MCF 10A (cell line): ENCODE results near the gene ABLIM2. TPM values are rescaled to one million over a fixed set of nuclear protein-coding genes. Genes with fewer than 3 reads are reported as not detected.

Source experiments
- BruUV-seq: library from RNA; stranded (reverse); fragments of 400-500 nt; replicated peaks from 2 replicates; lab custom pipeline; 2021; lab: Mats Ljungman, UMichigan
- CTCF ChIA-PET: fragments of 300-600 bp; sonication (Branson Sonifier 250); formaldehyde crosslinking; extraction: SDS; loops from one replicate; lab custom pipeline; 2021; ENCODE audit warnings: antibody characterized with exemption, inconsistent platforms; lab: Yijun Ruan, JAX
- POLR2A ChIA-PET: fragments of 300-600, 350-650 bp; sonication (Branson Sonifier 250); formaldehyde crosslinking; extraction: SDS; loops from one replicate; lab custom pipeline; 2020; ENCODE audit warnings: antibody characterized with exemption, inconsistent platforms; lab: Yijun Ruan, JAX
- DNase-seq: peaks from one replicate; pipeline ENCODE4 v3.0.0-alpha.2; 2018; ENCODE audit not compliant: unreplicated experiment
- H3K27ac Mint-ChIP-seq: one replicate; pipeline ENCODE4 v1.8.0; 2022; ENCODE audit warnings: mild to moderate bottlenecking, low read depth, mixed read lengths; ENCODE audit not compliant: unreplicated experiment
- H3K27me3 Mint-ChIP-seq: one replicate; pipeline ENCODE4 v1.8.0; 2022; ENCODE audit warnings: mixed read lengths; ENCODE audit not compliant: insufficient read depth, unreplicated experiment
- H3K36me3 Mint-ChIP-seq: one replicate; pipeline ENCODE4 v1.8.0; 2022; ENCODE audit warnings: mild to moderate bottlenecking, moderate library complexity, mixed read lengths; ENCODE audit not compliant: insufficient read depth, unreplicated experiment
- H3K4me1 Mint-ChIP-seq: one replicate; pipeline ENCODE4 v1.8.0; 2022; ENCODE audit warnings: mixed read lengths; ENCODE audit not compliant: insufficient read depth, unreplicated experiment
- H3K4me3 Mint-ChIP-seq: one replicate; pipeline ENCODE4 v1.8.0; 2022; ENCODE audit warnings: mild to moderate bottlenecking, moderate library complexity, mixed read lengths; ENCODE audit not compliant: unreplicated experiment
- H3K9me3 Mint-ChIP-seq: one replicate; pipeline ENCODE4 v1.8.0; 2022; ENCODE audit warnings: mixed read lengths; ENCODE audit not compliant: unreplicated experiment
- intact Hi-C: fragments of 100-400 bp; cut with micrococcal nuclease; formaldehyde crosslinking; loops from 2 replicates; pipeline ENCODE4 v1.14.1; 2022
- total RNA-seq: library from RNA; stranded (reverse); gene quantifications from 2 replicates; pipeline ENCODE4 v1.2.3, GENCODE V29; 2022
- TF ChIP-seq, protein P1 (sequence below): fragments of 200-600 bp; IDR thresholded peaks from one replicate; pipeline ENCODE4 v1.8.0; 2022; ENCODE audit warnings: antibody characterized with exemption, mild to moderate bottlenecking; ENCODE audit not compliant: unreplicated experiment

ABLIM2 gene
- total RNA-seq, 1 experiment from 2014 or later = 5.3 TPM

DNA sequence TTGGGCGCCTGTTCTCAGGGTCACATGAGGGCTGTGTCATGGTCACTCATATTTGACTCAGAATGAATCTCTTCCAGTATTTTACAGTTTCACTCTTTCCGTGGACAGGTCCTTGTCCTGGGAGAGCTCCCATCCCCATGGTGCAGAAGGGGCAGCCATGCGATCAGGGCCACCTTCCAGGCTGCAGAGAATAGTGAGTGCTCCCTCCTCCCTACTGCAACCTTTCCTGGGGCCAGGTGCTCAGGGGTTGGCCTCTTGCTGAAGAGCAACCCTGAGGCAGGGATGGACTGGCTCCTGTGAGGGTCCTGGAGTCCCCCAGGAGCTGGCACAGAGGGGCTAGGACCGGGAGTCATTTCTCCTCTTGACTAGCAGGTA is 108.4 kb downstream of the ABLIM2 start:
- Mint-ChIP-seq H3K9me3 (no peaks in the 10 kb centered on the region), H3K27ac (no peak overlapping the region), H3K27me3 (peaks cover 13% of the 10 kb centered on the region), H3K4me1 (no peaks in the 10 kb centered on the region), H3K4me3 (no peak overlapping the region), H3K36me3 (peaks cover 10% of the 10 kb centered on the region)
- intact Hi-C loops = no loop called here
- BruUV-seq = no TSS peak
- TF ChIP-seq, protein P1, sequence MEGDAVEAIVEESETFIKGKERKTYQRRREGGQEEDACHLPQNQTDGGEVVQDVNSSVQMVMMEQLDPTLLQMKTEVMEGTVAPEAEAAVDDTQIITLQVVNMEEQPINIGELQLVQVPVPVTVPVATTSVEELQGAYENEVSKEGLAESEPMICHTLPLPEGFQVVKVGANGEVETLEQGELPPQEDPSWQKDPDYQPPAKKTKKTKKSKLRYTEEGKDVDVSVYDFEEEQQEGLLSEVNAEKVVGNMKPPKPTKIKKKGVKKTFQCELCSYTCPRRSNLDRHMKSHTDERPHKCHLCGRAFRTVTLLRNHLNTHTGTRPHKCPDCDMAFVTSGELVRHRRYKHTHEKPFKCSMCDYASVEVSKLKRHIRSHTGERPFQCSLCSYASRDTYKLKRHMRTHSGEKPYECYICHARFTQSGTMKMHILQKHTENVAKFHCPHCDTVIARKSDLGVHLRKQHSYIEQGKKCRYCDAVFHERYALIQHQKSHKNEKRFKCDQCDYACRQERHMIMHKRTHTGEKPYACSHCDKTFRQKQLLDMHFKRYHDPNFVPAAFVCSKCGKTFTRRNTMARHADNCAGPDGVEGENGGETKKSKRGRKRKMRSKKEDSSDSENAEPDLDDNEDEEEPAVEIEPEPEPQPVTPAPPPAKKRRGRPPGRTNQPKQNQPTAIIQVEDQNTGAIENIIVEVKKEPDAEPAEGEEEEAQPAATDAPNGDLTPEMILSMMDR = no peak
- no peak for DNase-seq
- POLR2A ChIA-PET = no interaction called here
- CTCF ChIA-PET = no interaction called here

DNA sequence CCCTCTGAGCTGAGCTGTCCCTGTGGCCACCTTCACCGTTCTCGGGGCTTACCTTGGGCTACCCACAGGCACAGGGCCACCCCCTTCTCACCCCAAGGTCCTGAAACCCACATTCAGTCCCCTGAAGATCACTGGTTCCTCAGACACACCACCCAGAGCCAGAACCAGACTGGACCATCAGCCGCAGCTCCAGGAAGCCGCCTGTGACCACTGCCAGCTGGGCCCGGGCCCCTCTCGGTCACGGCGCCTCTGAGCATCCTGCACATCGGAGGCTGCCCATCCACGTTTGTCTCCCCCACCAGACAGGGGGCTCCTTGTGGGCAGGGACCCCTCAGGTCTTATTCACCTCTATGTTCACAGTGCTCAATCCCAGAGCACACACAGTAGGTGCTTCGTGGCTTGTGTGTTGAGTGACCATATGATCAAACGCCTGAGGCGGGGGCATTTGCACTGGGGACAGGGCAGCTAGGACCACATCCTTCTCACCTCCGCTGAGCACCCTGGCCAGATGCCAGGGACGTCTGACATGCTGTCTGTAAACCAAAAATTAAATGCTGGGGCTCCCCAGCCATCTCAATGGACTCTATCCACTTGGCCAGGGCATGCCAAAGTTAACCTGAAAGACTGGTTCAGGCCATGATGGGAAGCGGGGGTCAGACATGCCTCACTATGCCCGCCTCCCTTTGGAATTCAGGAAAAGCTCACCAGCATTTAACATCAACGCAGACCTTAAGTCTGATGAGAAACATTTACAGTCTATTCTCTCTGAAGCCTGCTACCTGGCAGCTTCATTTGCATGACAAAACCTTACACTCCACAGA is 109.5 kb downstream of the ABLIM2 start:
- intact Hi-C loops = no loop called here
- H3K27ac Mint-ChIP-seq = no peak overlapping the region
- ChIA-PET POLR2A (interaction anchor here (0.6 kb wide), 2 partner anchors 27 to 51 kb away, joined by 3 to 5 read pairs; no protein-coding TSS in a partner anchor), CTCF (interaction anchor here (1.6 kb wide), 1 partner anchor 127 kb away, joined by 3 read pairs; no protein-coding TSS in a partner anchor)
- no peak overlapping the region for H3K4me3 Mint-ChIP-seq
- no peaks in the 10 kb centered on the region for H3K4me1 Mint-ChIP-seq
- no TSS peak for BruUV-seq
- H3K9me3 Mint-ChIP-seq = no peaks in the 10 kb centered on the region
- peaks cover 23% of the 10 kb centered on the region for H3K27me3 Mint-ChIP-seq
- no peak for DNase-seq
- peaks cover 10% of the 10 kb centered on the region for H3K36me3 Mint-ChIP-seq
- TF ChIP-seq, protein P1 = no peak

DNA sequence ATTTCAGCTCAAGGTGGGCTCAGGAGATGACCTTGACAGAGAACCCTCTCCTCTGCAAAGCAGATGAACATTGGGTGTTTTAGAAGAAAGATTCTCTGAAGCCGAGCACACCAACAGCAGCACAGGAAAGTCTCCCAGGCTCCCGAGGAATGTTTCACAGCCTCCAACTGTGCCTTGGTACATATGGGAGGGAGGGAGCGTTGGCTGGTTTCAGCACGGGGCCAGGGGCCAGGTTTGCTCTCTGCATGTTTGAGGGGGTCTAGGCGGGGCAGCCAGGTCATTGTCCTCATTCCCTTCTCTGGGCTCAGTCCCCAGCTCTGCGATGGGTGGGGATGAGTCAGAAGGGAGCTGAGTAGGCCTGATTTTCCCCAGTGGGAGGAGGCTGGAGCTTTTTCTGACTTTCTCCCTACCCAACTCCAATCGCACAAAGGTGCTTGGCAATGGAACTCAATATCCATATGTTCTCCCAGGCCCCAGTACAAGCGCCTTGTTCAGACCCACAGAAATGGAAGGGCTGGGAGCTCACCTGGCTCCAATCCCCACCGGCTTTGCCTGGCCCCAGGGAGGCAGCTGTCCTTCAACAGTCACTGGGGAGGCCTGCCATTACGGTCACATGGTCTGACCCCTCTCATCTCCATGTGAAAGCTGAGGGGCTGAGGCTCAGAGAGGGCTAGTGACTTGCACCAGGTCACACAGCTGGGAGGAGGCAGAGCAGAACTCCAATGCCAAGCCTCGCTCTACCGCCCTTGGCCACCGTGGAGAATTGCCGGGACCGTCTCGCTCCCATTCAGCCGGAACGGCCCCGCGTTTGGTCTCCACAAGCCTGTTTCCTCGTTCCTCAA is 110.6 kb downstream of the ABLIM2 start:
- BruUV-seq = no TSS peak
- Mint-ChIP-seq H3K27me3 (peaks cover 31% of the 10 kb centered on the region), H3K27ac (no peak overlapping the region), H3K36me3 (peaks cover 10% of the 10 kb centered on the region), H3K9me3 (no peaks in the 10 kb centered on the region), H3K4me1 (no peaks in the 10 kb centered on the region), H3K4me3 (no peak overlapping the region)
- CTCF ChIA-PET = interaction anchor here (0.6 to 1.6 kb wide), 2 partner anchors 128 to 344 kb away, joined by 3 read pairs; no protein-coding TSS in a partner anchor
- POLR2A ChIA-PET = interaction anchor here (0.6 to 0.7 kb wide), 2 partner anchors 62 to 377 kb away, joined by 3 to 4 read pairs; no protein-coding TSS in a partner anchor
- TF ChIP-seq, protein P1 = no peak
- intact Hi-C loops = no loop called here
- no peak for DNase-seq
